Posterior cingulate gyrus (tissue), 11 donors: ENCODE data around the gene CBR4.
A peak's percentile ranks its signal among the peaks of the same experiment; 100 is the strongest.

ENCODE experiments used
- DNase-seq, 10 donors: peaks; one replicate each; pipeline versions ENCODE4 v3.0.0 to v3.0.0-alpha.2; 2020 to 2021; ENCODE audit warnings: mixed read lengths in 3 of 10
- intact Hi-C: fragments of 100-400 bp; cut with DNase I; formaldehyde crosslinking; loops from one replicate; pipeline ENCODE4 v1.15.1; 2023

Gene CBR4

GRCh38 chr4:169010125-169011023 is at the start of gene CBR4:
Gene CBR4 (minus strand): TSS chr4:169010255. CDS start chr4:169010089, 166 bp downstream.
- intact Hi-C loops = loop anchor here (1.0 kb wide), 1 partner anchor 261 kb away; no protein-coding TSS in a partner anchor
- peak; percentile 96 to 100 (median 98) for DNase-seq

GRCh38 chr4:169059306-169060211 is 49.5 kb upstream of the CBR4 start:
- DNase-seq = peak in 4 of 10 donors; percentile 14 to 87 (median 46)
- intact Hi-C loops = no loop called here

GRCh38 chr4:169058312-169058711 is 48.3 kb upstream of the CBR4 start:
- DNase-seq = no peak
- intact Hi-C loops = no loop called here

- DNase-seq = no peak
- intact Hi-C loops = no loop called here
Measured at GRCh38 chr4:169054879-169055278, 44.8 kb upstream of the CBR4 start.

GRCh38 chr4:169052594-169052945 is 42.5 kb upstream of the CBR4 start:
- intact Hi-C loops = no loop called here

GRCh38 chr4:169051761-169052593 is 41.9 kb upstream of the CBR4 start:
- intact Hi-C loops = no loop called here
- DNase-seq = no peak

More at GRCh38 chr4:169052594-169052945, 42.5 kb upstream of the CBR4 start:
- no peak for DNase-seq

GRCh38 chr4:169050881-169051760 is 41.1 kb upstream of the CBR4 start:
- no peak for DNase-seq
- intact Hi-C loops = no loop called here

GRCh38 chr4:169050284-169050683 is 40.2 kb upstream of the CBR4 start:
- intact Hi-C loops = no loop called here
- DNase-seq = no peak

GRCh38 chr4:169048868-169049414 is 38.9 kb upstream of the CBR4 start:
- intact Hi-C loops = no loop called here
- no peak for DNase-seq

- intact Hi-C loops = no loop called here
- no peak for DNase-seq
Measured at GRCh38 chr4:169047956-169048355, 37.9 kb upstream of the CBR4 start.

GRCh38 chr4:169045862-169046584 is 36.0 kb upstream of the CBR4 start:
- no peak for DNase-seq
- intact Hi-C loops = no loop called here

- no peak for DNase-seq
- intact Hi-C loops = no loop called here
Measured at GRCh38 chr4:169044714-169045447, 34.8 kb upstream of the CBR4 start.

- no peak for DNase-seq
- intact Hi-C loops = no loop called here
Measured at GRCh38 chr4:169042608-169043007, 32.6 kb upstream of the CBR4 start.

- no peak for DNase-seq
- intact Hi-C loops = no loop called here
Measured at GRCh38 chr4:169040559-169041261, 30.7 kb upstream of the CBR4 start.

- intact Hi-C loops = no loop called here
- DNase-seq = no peak
Measured at GRCh38 chr4:169039251-169039954, 29.3 kb upstream of the CBR4 start.

GRCh38 chr4:169037506-169037905 is 27.5 kb upstream of the CBR4 start:
- intact Hi-C loops = no loop called here
- DNase-seq = no peak
